Mucosa of descending colon (tissue), 3 donors: ENCODE results near the gene ADAMTS18. TPM values are rescaled to one million over a fixed set of nuclear protein-coding genes. Genes with fewer than 3 reads are reported as not detected.

Source experiments
- ATAC-seq: fragments of 200-7000 bp; cut with Tn5 transposase; one replicate; pipeline ENCODE4 v1.9.1; 2020; ENCODE audit warnings: mild to moderate bottlenecking, moderate library complexity
- DNase-seq, 3 donors: peaks; one replicate each; pipeline ENCODE4 v3.0.0-alpha.2; 2020
- H3K36me3 ChIP-seq: fragments of 200-600 bp; one replicate; pipeline ENCODE4 v1.8.0; 2021; ENCODE audit warnings: low read depth, mild to moderate bottlenecking
- H3K4me1 ChIP-seq: fragments of 200-600 bp; one replicate; pipeline ENCODE4 v1.8.0; 2021; ENCODE audit warnings: low read depth, mild to moderate bottlenecking
- H3K4me3 ChIP-seq: fragments of 200-600 bp; one replicate; pipeline ENCODE4 v1.8.0; 2021; ENCODE audit warnings: mild to moderate bottlenecking
- H3K9me3 ChIP-seq: fragments of 200-600 bp; one replicate; pipeline ENCODE4 v1.8.0; 2021; ENCODE audit warnings: mild to moderate bottlenecking
- intact Hi-C, 2 donors: fragments of 100-400 bp; cut with DNase I in 1 of 2; cut with micrococcal nuclease in 1 of 2; formaldehyde crosslinking; loops; one replicate each; pipeline versions ENCODE4 v1.11.0 to v1.11.1; 2022; cut with DNase I, micrococcal nuclease
- total RNA-seq, 3 donors: library from RNA; stranded (reverse); fragmentation: NEBNext Ultra II Directional in 2 of 3; extraction: Animal tissue kit (Norgen Biotek cat#: 25700) in 2 of 3; gene quantifications; one replicate each; pipeline versions ENCODE4 v1.2.1 to v1.2.4, GENCODE V29; 2021 to 2023
- TF ChIP-seq, protein P1 (sequence below): fragments of 200-600 bp; IDR thresholded peaks from one replicate; pipeline ENCODE4 v1.8.0; 2022; ENCODE audit warnings: antibody characterized with exemption, mild to moderate bottlenecking
- donor health status: DM: no; HTN: no; CAD: no; lungs with moderate emphysema.
- donor health status: DM: no; HTN: no; CAD: no.
- donor health status: DM: no; HTN: yes; CAD: no.

ADAMTS18 gene
- total RNA-seq, 3 donors from 2014 or later = 0.20 to 0.22 TPM; not detected in 1

DNA sequence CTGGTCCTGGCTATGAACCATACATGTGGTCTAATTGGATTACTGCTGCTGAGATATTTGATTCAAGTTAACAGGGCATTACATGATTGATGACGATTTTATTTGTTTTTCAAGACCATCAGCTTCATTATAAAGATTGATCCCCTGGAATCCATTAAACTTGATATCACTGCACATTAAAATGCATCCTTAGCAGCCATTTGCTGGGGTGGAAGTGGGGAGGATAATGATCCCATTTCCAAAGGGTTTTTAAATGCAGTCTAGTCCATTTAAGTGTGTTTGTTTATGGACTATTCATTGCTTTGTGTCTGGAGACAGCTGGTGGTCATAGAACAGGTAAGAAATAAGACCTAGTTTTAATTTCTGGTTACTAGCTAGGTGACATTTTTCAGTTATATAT, 40.9 kb downstream of the ADAMTS18 start:
- Histone ChIP-seq H3K36me3 (no peaks in the 10 kb centered on the region), H3K9me3 (no peaks in the 10 kb centered on the region), H3K4me1 (no peaks in the 10 kb centered on the region), H3K4me3 (no peak overlapping the region)
- ATAC-seq (no peak), DNase-seq (no peak)
- TF ChIP-seq, protein P1, sequence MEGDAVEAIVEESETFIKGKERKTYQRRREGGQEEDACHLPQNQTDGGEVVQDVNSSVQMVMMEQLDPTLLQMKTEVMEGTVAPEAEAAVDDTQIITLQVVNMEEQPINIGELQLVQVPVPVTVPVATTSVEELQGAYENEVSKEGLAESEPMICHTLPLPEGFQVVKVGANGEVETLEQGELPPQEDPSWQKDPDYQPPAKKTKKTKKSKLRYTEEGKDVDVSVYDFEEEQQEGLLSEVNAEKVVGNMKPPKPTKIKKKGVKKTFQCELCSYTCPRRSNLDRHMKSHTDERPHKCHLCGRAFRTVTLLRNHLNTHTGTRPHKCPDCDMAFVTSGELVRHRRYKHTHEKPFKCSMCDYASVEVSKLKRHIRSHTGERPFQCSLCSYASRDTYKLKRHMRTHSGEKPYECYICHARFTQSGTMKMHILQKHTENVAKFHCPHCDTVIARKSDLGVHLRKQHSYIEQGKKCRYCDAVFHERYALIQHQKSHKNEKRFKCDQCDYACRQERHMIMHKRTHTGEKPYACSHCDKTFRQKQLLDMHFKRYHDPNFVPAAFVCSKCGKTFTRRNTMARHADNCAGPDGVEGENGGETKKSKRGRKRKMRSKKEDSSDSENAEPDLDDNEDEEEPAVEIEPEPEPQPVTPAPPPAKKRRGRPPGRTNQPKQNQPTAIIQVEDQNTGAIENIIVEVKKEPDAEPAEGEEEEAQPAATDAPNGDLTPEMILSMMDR = no peak
- intact Hi-C loops = no loop called here

DNA sequence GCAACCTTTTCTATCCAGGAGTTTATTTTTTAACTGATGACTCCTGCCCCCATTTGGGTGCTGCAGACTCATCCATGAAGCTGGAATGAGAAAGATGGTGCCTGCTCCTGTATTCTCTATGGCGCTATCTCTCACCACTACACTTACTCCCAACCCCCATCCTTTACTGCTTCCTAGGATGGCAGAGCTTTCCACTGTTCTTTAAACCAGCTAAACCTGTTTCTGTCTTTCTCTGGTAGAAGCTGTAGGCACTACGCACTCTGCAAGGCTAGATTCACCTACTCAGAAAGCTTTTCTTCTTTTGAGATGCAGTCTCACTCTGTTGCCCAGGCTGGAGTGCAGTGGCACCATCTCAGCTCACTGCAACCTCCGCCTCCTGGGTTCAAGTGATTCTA, 47.0 kb downstream of the ADAMTS18 start:
- no peak overlapping the region for H3K4me3 ChIP-seq
- TF ChIP-seq, protein P1 = no peak
- no peaks in the 10 kb centered on the region for H3K9me3 ChIP-seq
- intact Hi-C loops = no loop called here
- DNase-seq = no peak
- no peaks in the 10 kb centered on the region for H3K36me3 ChIP-seq
- ATAC-seq = no peak
- H3K4me1 ChIP-seq = no peaks in the 10 kb centered on the region

DNA sequence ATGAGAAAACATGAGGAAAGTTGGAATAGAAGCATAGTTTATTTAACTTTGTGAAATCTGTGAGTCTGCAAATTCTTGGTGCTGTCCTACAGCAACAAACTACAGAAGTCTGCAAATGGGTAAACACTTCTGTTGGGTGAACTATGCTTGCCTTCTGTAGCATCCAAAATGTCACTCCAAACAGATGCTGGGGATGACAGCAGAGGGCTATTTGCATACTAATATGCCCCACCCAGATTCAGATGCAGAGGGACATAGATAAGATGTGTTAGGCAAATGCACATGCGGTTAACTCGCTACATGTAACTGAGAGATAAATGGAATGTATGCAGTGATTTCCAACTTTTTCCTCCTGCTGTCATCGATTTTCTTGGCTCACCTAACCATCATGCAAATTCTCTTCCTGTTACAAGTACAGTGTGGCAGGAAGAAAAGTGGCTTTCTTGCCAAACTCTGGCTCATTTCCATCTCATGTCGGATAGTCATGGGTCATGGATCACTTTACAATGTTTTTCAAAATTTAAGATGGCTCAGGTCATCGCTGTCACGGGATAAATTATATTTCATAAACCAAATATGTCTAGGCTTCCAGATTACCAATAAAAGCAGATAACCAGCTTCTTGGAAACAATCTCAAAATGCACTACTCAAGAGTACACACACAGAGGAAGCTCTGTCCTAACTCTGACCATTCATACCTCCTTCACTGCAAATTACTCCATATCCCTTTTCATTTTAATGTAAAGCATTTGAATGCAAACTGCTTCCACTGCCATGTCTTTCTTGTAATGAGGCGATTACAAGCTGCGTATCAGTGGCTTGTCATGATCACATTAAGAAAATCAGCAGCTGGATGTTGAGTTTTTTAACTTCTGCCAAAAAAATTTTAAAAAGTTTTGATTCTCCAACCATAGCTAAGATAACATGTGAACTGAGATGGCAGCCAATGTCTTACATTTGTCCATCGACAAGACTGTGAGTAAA, 47.7 kb downstream of the ADAMTS18 start:
- Histone ChIP-seq H3K4me3 (no peak overlapping the region), H3K9me3 (no peaks in the 10 kb centered on the region), H3K36me3 (no peaks in the 10 kb centered on the region), H3K4me1 (no peaks in the 10 kb centered on the region)
- ATAC-seq (no peak), DNase-seq (no peak)
- intact Hi-C loops = no loop called here
- TF ChIP-seq, protein P1 = no peak

DNA sequence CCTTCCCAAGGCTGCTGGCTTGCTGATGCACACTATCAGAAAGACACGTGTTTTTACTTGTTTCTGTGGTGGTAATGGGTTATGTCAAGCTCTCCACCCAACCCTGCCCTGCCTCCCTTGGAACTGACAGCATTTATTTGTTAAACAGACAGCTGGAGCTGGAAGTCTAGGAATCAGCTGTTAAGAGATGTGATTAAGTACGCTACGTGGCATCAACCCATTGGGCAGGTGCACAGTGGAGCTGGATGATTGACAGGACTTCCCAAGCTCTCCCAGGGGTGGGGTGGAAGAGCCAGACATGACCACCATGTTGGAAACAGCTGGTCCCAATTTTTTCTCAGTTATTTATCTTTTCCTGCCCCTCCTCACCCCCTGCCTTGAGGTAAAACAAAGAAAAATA, 49.4 kb downstream of the ADAMTS18 start:
- H3K36me3 ChIP-seq = no peaks in the 10 kb centered on the region
- TF ChIP-seq, protein P1 = no peak

DNA sequence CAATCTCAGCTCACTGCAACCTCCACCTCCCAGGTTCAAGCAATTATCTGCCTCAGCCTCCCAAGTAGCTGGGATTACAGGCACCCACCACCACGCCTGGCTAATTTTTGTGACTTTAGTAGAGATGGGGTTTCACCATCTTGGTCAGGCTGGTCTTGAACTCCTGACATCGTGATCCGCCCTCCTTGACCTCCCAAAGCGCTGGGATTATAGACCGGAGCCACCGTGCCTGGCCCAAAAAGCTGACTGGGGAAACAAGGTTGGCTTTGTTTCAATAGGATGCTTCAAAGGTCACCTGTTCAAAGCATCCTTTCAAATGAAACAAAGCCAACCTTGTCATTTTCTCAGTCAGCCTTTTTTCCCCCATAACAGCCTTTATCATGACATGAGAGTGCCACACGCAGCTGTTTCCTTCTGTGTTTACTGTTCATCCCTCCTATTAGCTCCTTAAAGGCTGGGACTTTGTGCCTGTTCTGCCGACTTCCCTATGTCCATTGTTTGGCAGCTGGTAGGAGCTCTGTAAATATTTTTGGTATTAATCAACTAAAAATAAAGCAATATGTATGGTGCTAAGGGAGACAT, 51.1 kb downstream of the ADAMTS18 start:
- no peak for DNase-seq
- Histone ChIP-seq H3K4me1 (no peaks in the 10 kb centered on the region), H3K36me3 (no peaks in the 10 kb centered on the region), H3K4me3 (no peak overlapping the region), H3K9me3 (no peaks in the 10 kb centered on the region)
- TF ChIP-seq, protein P1 = no peak
- ATAC-seq = no peak
- intact Hi-C loops = no loop called here

More for the DNA sequence above, 49.4 kb downstream of the ADAMTS18 start:
- H3K4me1 ChIP-seq = no peaks in the 10 kb centered on the region
- no peak overlapping the region for H3K4me3 ChIP-seq
- intact Hi-C loops = no loop called here
- DNase-seq (no peak), ATAC-seq (no peak)
- H3K9me3 ChIP-seq = no peaks in the 10 kb centered on the region
